GM12874 (cell line): Measurements from ENCODE around the gene GALNT17.

Source experiments
- CTCF ChIP-seq: IDR thresholded peaks from 2 replicates; pipeline ENCODE4 v1.5.1; 2011; ENCODE audit warnings: low read depth, mild to moderate bottlenecking, control low read depth, low read length, moderate library complexity; ENCODE audit not compliant: insufficient read depth

Gene GALNT17

GRCh38 chr7:71254751-71255150 lies 122.8 kb downstream of the GALNT17 start:
- TF ChIP-seq CTCF = no peak

- no peak for TF ChIP-seq CTCF
Measured at GRCh38 chr7:71255537-71256178, 123.7 kb downstream of the GALNT17 start.

- TF ChIP-seq CTCF = no peak
Measured at GRCh38 chr7:71261066-71261465, 129.1 kb downstream of the GALNT17 start.

- no peak for TF ChIP-seq CTCF
Measured at GRCh38 chr7:71264005-71264404, 132.1 kb downstream of the GALNT17 start.

GRCh38 chr7:71266912-71267311 lies 135.0 kb downstream of the GALNT17 start:
- no peak for TF ChIP-seq CTCF

- no peak for TF ChIP-seq CTCF
Measured at GRCh38 chr7:71267734-71268469, 136.0 kb downstream of the GALNT17 start.

GRCh38 chr7:71270558-71270957 lies 138.6 kb downstream of the GALNT17 start:
- TF ChIP-seq CTCF = no peak
